DMS114 treated with DMSO at 0.1 percent for 48 hours (cell line): ENCODE measurements around the gene TNRC6B.

Source experiments
- DNase-seq: peaks from one replicate; lab custom pipeline; 2025; ENCODE audit not compliant: unreplicated experiment; lab: John Stamatoyannopoulos, UW

TNRC6B gene

GRCh38 chr22:40238425-40239344 lies 61.0 kb downstream of the TNRC6B start:
- DNase-seq: no peak

- no peak for DNase-seq
Measured at GRCh38 chr22:40239345-40239683, 61.6 kb downstream of the TNRC6B start.

GRCh38 chr22:40240160-40240559 lies 62.4 kb downstream of the TNRC6B start:
- no peak for DNase-seq

- no peak for DNase-seq
Measured at GRCh38 chr22:40240686-40241085, 63.0 kb downstream of the TNRC6B start.

- DNase-seq: no peak
Measured at GRCh38 chr22:40241200-40241763, 63.6 kb downstream of the TNRC6B start.

- DNase-seq: no peak
Measured at GRCh38 chr22:40243891-40244290, 66.2 kb downstream of the TNRC6B start.

GRCh38 chr22:40244586-40244985 lies 66.9 kb downstream of the TNRC6B start:
- no peak for DNase-seq

GRCh38 chr22:40247976-40248375 lies 70.3 kb downstream of the TNRC6B start:
- DNase-seq: no peak

GRCh38 chr22:40249286-40249685 lies 71.6 kb downstream of the TNRC6B start:
- DNase-seq: no peak

- DNase-seq: no peak
Measured at GRCh38 chr22:40250608-40251007, 72.9 kb downstream of the TNRC6B start.

GRCh38 chr22:40251106-40251505 lies 73.4 kb downstream of the TNRC6B start:
- no peak for DNase-seq

GRCh38 chr22:40252146-40252545 lies 74.4 kb downstream of the TNRC6B start:
- no peak for DNase-seq

GRCh38 chr22:40256516-40256915 lies 78.8 kb downstream of the TNRC6B start:
- no peak for DNase-seq

- no peak for DNase-seq
Measured at GRCh38 chr22:40258017-40258416, 80.3 kb downstream of the TNRC6B start.

GRCh38 chr22:40258501-40258915 lies 80.8 kb downstream of the TNRC6B start:
- no peak for DNase-seq

GRCh38 chr22:40261783-40262182 lies 84.1 kb downstream of the TNRC6B start:
- no peak for DNase-seq

- DNase-seq: no peak
Measured at GRCh38 chr22:40263191-40263590, 85.5 kb downstream of the TNRC6B start.

GRCh38 chr22:40265783-40266182 lies 88.1 kb downstream of the TNRC6B start:
- DNase-seq: no peak

- DNase-seq: no peak
Measured at GRCh38 chr22:40270031-40270430, 92.3 kb downstream of the TNRC6B start.

GRCh38 chr22:40270748-40271373 lies 93.1 kb downstream of the TNRC6B start:
- no peak for DNase-seq

- no peak for DNase-seq
Measured at GRCh38 chr22:40271440-40271839, 93.7 kb downstream of the TNRC6B start.

GRCh38 chr22:40273319-40273718 lies 95.6 kb downstream of the TNRC6B start:
- DNase-seq: no peak
